ENCODE measurements around the gene ERN1. TPM values are rescaled to one million over a fixed set of nuclear protein-coding genes. Genes with fewer than 3 reads are reported as not detected.

Gene ERN1
- total RNA-seq, 1 donor from 2014 or later = 127 TPM

DNA sequence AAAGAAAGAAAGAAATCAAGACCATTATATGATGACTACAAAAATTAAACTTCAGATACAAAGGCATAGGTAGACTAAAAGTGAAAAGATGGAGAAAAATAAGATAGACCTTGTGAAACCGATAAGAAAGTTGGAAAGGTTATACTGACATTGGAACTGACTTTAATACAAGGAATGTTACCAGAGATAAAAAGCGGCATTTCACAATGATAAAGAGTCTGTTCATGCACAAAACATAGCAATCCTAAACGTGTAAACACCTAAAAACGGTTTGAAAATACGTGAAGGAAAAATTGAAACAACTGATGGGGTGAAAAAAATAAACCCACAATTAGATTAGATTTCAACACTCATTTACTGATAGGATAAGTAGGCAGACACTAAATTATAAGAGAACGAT, 9.6 kb upstream of the ERN1 start:
- intact Hi-C loops (cut with micrococcal nuclease) = no loop called here

DNA sequence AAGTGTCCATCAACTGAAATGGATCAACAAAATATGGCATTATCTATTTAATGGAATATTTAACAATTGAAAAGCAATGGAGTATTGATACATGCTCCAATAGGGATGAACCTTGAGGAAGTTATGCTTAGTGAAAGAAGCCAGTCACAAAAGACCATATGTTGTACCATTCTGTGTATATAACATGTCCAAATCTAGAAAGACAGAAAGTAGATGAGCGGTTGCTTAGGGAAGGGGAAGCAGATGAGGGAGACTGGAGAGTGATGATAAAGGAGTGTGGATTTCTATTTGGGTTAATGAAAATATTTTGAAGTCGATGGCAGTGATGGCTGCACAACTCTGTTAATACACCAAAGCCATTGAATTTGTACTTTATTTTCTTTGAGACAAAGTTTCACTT, 8.5 kb upstream of the ERN1 start:
- intact Hi-C loops (cut with micrococcal nuclease) = no loop called here

- intact Hi-C loops (cut with micrococcal nuclease) = loop anchor here (5.0 kb wide), 1 partner anchor 293 kb away; the partner anchor contains the start of gene SMARCD2
Measured at GRCh38 chr17:64135000-64135399, 5.1 kb upstream of the ERN1 start.

- intact Hi-C loops (cut with micrococcal nuclease) = loop anchor here (5.0 kb wide), 1 partner anchor 292 kb away; the partner anchor contains the start of gene SMARCD2
Measured at GRCh38 chr17:64134216-64134970, 4.4 kb upstream of the ERN1 start.

- intact Hi-C loops (cut with micrococcal nuclease) = loop anchor here (1.0 to 5.0 kb wide), 2 partner anchors 104 to 291 kb away; partner anchors contain the start of gene SMARCD2
Measured at GRCh38 chr17:64133546-64134215, 3.7 kb upstream of the ERN1 start.

- intact Hi-C loops (cut with micrococcal nuclease) = loop anchor here (2.0 to 5.0 kb wide), 2 partner anchors 69 to 289 kb away; partner anchors contain the start of gene SMARCD2
Measured at GRCh38 chr17:64131606-64132270, 1.8 kb upstream of the ERN1 start.

DNA sequence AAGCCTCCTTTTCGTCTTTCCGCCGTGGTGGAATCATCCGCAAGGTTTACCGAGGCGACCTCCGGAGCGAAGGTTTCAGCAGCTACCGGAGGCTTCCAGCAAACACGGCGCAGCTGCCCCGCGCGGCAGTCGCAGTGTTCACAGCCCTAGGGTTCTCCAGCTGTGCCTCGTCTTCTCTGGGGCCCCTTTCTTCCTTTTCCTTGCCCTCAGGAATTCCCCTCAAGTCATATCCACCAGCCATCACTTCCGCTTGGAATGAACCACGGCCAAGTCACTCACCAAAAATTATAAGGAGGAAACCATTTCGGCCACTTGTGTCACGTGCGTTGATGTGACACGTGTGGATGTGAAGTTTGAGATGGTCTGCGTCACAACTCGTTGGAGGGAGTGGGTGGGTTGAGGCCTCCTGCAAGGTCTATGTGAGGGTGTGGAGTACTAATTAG, 636 bp upstream of the ERN1 start:
- intact Hi-C loops (cut with micrococcal nuclease) = loop anchor here (1.0 to 5.0 kb wide), 8 partner anchors 9 to 288 kb away; partner anchors contain the start of gene SMARCD2

DNA sequence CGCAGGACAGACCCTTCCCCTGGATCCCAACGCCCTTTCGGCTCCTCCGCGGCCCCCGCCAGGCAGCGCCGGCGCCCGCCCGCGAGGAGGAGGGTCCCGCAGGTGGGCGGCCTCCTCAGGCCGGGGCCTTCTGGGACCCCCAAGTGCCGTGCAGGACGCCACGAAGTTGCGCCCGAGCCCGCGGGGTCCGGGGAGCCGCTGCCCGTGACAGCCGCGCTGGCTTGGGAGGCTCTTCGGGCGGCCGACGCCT, 504 bp downstream of the ERN1 start:
- intact Hi-C loops (cut with micrococcal nuclease) = no loop called here

- intact Hi-C loops (cut with micrococcal nuclease) = no loop called here
Measured at GRCh38 chr17:64128787-64129514, 993 bp downstream of the ERN1 start.

DNA sequence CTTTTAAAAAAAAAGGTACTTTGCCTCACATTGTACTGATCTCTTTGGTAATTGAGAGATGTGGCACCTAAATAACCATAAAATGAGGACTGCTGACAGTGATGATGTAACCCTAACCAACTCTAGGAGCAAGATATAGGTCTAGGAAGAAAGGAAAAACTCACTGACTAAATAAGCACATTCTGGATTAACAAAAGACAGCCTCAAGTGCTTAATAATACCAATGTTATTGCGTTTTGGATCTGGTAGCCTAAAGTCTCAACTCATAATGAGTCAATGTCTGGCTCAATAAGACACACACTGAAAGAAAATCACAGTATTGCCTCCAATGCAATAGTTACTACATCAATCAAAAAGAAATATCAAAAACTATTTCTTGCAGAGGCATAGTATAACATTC, 3.0 kb downstream of the ERN1 start:
- intact Hi-C loops (cut with micrococcal nuclease) = no loop called here

- intact Hi-C loops (cut with micrococcal nuclease) = no loop called here
Measured at GRCh38 chr17:64125937-64126336, 4.0 kb downstream of the ERN1 start.

DNA sequence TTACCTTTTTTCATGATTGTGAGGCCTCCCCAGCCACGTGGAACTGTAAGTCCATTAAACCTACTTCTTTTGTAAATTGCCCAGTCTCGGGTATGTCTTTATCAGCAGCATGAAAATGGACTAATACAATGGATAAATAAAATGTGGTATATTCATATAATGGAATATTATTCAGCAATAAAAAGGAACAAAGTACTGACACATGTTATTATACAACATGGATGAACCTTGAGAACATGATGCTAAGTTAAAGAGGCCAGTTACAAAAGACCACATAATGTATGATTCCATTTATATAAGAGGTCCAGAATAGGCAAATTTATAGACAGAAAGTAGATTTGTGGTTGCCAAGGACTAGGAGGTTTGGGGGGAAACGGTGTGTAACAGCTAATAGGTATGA, 5.3 kb downstream of the ERN1 start:
- intact Hi-C loops (cut with micrococcal nuclease) = no loop called here

GRCh38 chr17:64123114-64123513, 6.8 kb downstream of the ERN1 start:
- intact Hi-C loops (cut with micrococcal nuclease) = no loop called here

DNA sequence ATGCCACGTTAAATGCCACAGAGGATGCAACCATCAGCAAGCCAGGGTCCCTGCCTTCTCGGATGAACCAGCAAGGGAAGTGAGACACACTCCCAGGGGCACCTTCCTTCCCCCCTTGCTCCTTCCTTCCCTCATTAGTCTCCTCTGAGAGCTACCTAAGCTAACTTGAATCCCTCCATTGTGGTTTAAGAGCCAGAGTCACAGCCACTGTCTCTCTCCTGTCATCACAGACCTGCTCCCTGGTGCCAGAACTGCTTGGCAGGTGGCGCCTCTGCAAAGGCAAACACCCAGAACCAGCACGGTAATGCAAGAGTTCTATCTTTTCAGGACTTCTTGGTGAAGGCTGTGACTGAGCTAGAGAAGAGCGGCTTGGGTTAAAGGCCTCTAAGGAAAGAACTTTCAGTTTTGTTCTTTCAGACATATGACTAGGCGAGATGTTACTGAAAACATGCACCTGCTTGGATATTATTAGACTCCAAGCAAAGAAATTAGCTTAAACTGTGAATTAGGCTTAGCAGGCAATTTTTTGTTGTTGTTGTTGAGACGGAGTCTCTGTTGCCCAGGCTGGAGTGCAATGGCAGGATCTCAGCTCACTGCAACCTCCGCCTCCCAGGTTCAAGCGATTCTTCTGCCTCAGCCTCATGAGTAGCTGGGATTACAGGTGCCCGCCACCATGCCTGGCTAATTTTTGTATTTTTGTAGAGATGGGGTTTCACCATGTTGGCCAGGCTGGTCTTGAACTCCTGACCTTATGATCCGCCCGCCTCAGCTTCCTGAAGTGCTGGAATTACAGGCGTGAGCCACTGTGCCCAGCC, 8.8 kb downstream of the ERN1 start:
- intact Hi-C loops (cut with micrococcal nuclease) = loop anchor here (1.0 to 2.0 kb wide), 2 partner anchors 9 to 38 kb away; partner anchors contain the start of gene ERN1

DNA sequence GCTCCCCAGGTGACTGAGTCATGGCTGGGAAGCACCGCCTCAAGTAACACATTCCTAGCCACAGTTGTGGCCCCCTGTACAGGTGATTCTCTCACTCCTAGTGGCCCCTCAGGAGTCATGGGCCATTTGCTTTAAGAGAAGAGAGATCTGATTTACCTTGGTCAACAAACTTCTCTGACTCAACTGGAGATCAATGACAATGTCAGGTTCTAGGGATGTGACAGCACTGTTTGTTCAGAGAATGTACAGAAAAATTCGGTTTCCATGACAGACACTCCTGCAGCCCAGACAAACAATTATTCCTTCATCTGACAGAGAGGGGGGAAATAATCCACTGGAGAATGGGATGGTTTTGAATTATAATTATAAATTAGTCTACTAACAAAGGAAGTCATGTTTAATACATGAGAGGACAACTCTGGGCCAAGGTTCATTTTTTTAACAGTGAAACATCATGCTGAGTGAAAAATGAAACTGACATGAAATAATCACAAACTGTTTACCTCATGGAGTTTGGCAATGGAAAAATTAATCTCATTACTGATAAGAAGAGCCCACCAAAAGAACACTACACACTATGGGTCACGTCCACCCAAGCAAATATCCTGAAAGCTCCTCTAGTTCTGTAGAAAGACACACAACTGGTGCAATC, 9.7 kb downstream of the ERN1 start:
- intact Hi-C loops (cut with micrococcal nuclease) = loop anchor here (2.0 kb wide), 1 partner anchor 37 kb away; no protein-coding TSS in a partner anchor

DNA sequence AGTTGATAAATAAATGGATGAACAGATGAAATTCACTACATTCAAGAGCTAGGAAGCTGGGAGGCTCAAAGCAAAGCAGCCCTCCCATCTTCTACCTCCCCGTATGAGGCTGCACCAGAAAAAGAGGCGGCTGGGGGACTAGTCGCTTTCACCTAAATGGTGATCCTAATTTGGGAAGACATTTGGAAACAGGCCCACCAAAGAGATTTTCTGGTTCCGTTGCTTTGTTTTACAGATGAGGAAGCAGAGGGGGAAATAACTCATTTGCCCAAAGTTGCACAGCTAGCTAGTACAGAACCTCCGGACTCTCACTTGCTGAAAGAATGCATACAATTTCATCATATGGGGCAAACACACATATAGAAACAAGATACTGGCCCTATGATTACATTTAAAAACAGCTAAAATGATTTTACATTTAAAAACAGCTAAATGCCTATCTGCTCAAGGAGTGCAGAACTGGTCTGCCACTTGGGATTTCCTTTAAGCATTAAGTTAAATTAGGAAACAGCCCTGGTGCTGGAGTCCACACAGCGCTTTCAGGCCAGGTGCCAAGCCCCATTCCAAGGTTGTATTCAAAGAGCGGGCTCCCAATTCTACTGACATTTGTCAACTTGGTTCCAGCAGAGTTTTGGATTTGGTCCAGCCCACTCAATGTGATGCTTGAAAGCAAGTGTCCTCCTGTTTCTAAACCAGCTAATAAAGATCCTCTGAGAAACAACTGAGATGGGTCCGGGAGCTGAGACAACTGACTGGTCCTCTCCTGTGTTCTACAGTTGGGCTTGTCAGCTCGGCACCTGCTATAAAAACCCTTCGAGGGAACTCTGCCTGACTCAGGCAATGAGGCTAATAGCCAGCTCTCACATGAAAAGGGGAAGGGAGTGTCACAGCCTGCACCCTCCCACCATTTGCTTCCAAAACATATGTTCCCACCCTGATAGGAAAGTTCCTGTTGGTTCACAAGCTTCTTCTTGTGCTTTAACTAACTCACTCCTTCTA, 11.7 kb downstream of the ERN1 start:
- intact Hi-C loops (cut with micrococcal nuclease) = no loop called here

GRCh38 chr17:64115822-64116534, 14.0 kb downstream of the ERN1 start:
- intact Hi-C loops (cut with micrococcal nuclease) = loop anchor here (1.0 kb wide), 1 partner anchor 14 kb away; the partner anchor contains the start of gene ERN1
